Heart left ventricle (tissue), 16 donors: ENCODE results near the gene ATPAF2. TPM values are rescaled to one million over a fixed set of nuclear protein-coding genes. Genes with fewer than 3 reads are reported as not detected.

Experiments
- ATAC-seq, 4 donors: fragments of 200-7000 bp; cut with Tn5 transposase; one replicate each; pipeline ENCODE4 v1.9.1; 2020 to 2022; ENCODE audit warnings: moderate library complexity in 4 of 4, mild to moderate bottlenecking in 3 of 4, moderate number of reproducible peaks in 1 of 4
- DNase-seq, 5 donors: peaks; one replicate each; pipeline ENCODE4 v3.0.0-alpha.2; 2020
- H3K27ac ChIP-seq, 12 donors: fragments of 200-600 bp; sonication (generic) in 4 of 12; one replicate each; pipeline versions ENCODE4 v1.5.0 to v1.8.0; 2016 to 2022; ENCODE audit warnings: mild to moderate bottlenecking in 2 of 12
- H3K27me3 ChIP-seq, 9 donors: fragments of 200-600 bp; sonication (generic) in 2 of 9; one replicate each; pipeline versions ENCODE4 v1.5.1 to v1.8.0; 2016 to 2022; ENCODE audit warnings: mild to moderate bottlenecking in 3 of 9
- H3K36me3 ChIP-seq, 9 donors: fragments of 200-600 bp; sonication (generic) in 2 of 9; one replicate each; pipeline versions ENCODE4 v1.5.0 to v1.8.0; 2018 to 2022; ENCODE audit warnings: mild to moderate bottlenecking in 2 of 9
- H3K4me1 ChIP-seq, 12 donors: fragments of 200-600 bp; sonication (generic) in 4 of 12; one replicate each; pipeline versions ENCODE4 v1.5.0 to v1.8.0; 2016 to 2022; ENCODE audit warnings: mild to moderate bottlenecking in 3 of 12
- H3K4me3 ChIP-seq, 12 donors: fragments of 200-600 bp; sonication (generic) in 4 of 12; one replicate each; pipeline versions ENCODE4 v1.5.0 to v1.8.0; 2017 to 2022; ENCODE audit warnings: mild to moderate bottlenecking in 9 of 12, moderate library complexity in 4 of 12
- H3K9me3 ChIP-seq, 12 donors: fragments of 200-600 bp; sonication (generic) in 4 of 12; one replicate each; pipeline versions ENCODE4 v1.5.0 to v1.8.0; 2016 to 2022; ENCODE audit warnings: mild to moderate bottlenecking in 1 of 12
- CTCF ChIP-seq, 12 donors: fragments of 200-600 bp; sonication (generic) in 4 of 12; IDR thresholded peaks; one replicate each; pipeline versions ENCODE4 v1.5.0 to v1.8.0; 2018 to 2022; ENCODE audit warnings: antibody characterized with exemption in 12 of 12, mild to moderate bottlenecking in 5 of 12
- POLR2A ChIP-seq, 2 donors: fragments of 450-650 bp; IDR thresholded peaks; one replicate each; pipeline ENCODE4 v1.6.1; 2017; ENCODE audit warnings: antibody characterized with exemption in 2 of 2, mild to moderate bottlenecking in 2 of 2, moderate library complexity in 2 of 2
- WGBS, 4 donors: extraction: QIAGEN DNeasy Blood & Tissue Kit in 2 of 4; methylation state at CpG; one replicate each; pipeline versions ENCODE4 v1.1.5 to v1.1.7; 2013 to 2018; 5-methylcytosine and 5-hydroxymethylcytosine counted together
- intact Hi-C, 10 donors: fragments of 100-400 bp; cut with DNase I; formaldehyde crosslinking; loops; one replicate each; pipeline versions ENCODE4 v1.11.1 to v1.14.2; 2022
- polyA plus RNA-seq, 2 donors: library from polyadenylated mRNA; stranded (reverse); fragments of 200-250 nt; gene quantifications; one replicate each; pipeline ENCODE4 v1.2.3, GENCODE V29; 2013
- total RNA-seq, 9 donors: library from RNA; depleted of rRNA in 2 of 9; stranded (reverse); fragments of >200 nt in 2 of 9; fragmentation: NEBNext Ultra II Directional in 3 of 9; extraction: Animal tissue kit (Norgen Biotek cat#: 25700) in 3 of 9; gene quantifications; one replicate each; pipeline versions ENCODE4 v1.1.0 to v1.2.4, GENCODE V29; 2016 to 2023
- donor health status: ischemic (EF 13 %, LVEDD 7.1; RV severe dilation, severe dysfunction).
- donor health status: healthy with polysubstance abuse.
- donor health status: DM: no; HTN: yes; CAD: no.
- donor health status: DM: no; HTN: no; CAD: no.
- donor health status: ischemic (EF 25% LVEDD 6.9; RV normal size, moderate dysfunction).
- donor health status: ischemic (EF 25% LVEDD 5.7; RV mildly dilated, moderate dysfunction).
- donor health status: healthy.
- donor health status: DM: yes; HTN: yes; CAD: no.
- donor health status: ischemic (EF 35%, LVEDD 5.7; RV mildly dilated, moderate dysfunction).
- donor health status: nonischemic (EF 11% LVEDD 7.7; RV severe dilation, severe dysfunction).
- donor health status: DM: yes; HTN: yes; CAD: no.
- donor health status: PGD.
- donor health status: ischemic (EF 29% LVEDD 5.4; RV normal size, mild dysfunction).
- donor health status: nonischemic (EF 23%, LVEDD 6.1; RV moderate dilation, normal function).

Gene ATPAF2
- total and polyA plus RNA-seq, 11 donors: 25.6 to 51.4 (median 37.6) TPM

- no peaks in the 10 kb centered on the region for H3K36me3 ChIP-seq
- H3K27me3 ChIP-seq: no peaks in the 10 kb centered on the region
- WGBS, 4 donors: 18 to 43% (median 34%) methylated on average over 1 of the region's 1 CpG
- ATAC-seq: no peak
- no peaks in the 10 kb centered on the region for H3K9me3 ChIP-seq
- peaks cover 3 to 53% (median 30%) of the 10 kb centered on the region in 12 donors for H3K4me1 ChIP-seq
- peak overlapping the region in 11 of 12 donors; percentile 71 to 98 (median 90) for H3K4me3 ChIP-seq
- intact Hi-C loops: loop anchor here in 8 of 10 donors (2.0 to 10.0 kb wide), 11 partner anchors 44 to 149 kb away; partner anchors contain the start of genes ATPAF2 (in 2 of the 8) and GID4 (in 2 of the 8)
- DNase-seq: no peak
- TF ChIP-seq POLR2A (IDR thresholded peaks at IDR 0.05): no peak
- TF ChIP-seq CTCF (IDR thresholded peaks at IDR 0.05): peak in 1 of 12 donors; percentile 6
- peak overlapping the region; percentile 34 to 95 (median 93) for H3K27ac ChIP-seq
These were observed 68.1 kb downstream of the ATPAF2 start for GRCh38 chr17:17970699-17971430.

Other genes starting within 250 kb of the ATPAF2 start
- gene SREBF1, start 202.2 kb downstream of the ATPAF2 start, total RNA-seq: 10 to 100 TPM; 12.8 to 55.2 (median 17.8) TPM
- gene SREBF1, start 202.2 kb downstream of the ATPAF2 start, polyA plus RNA-seq: 10 to 100 TPM; 22.1 to 41.0 TPM
- gene TOM1L2, start 66.8 kb downstream of the ATPAF2 start, total RNA-seq: 100 to 1,000 TPM; 210 to 345 (median 247) TPM
- gene TOM1L2, start 66.8 kb downstream of the ATPAF2 start, polyA plus RNA-seq: 100 to 1,000 TPM; 122 to 129 TPM
- 1 to 10 TPM in 4 of 9 donors, under 1 TPM in 5; 0.42 to 3.7 (median 1.00) TPM for gene DRC3, start 66.3 kb downstream of the ATPAF2 start, total RNA-seq
- gene DRC3, start 66.3 kb downstream of the ATPAF2 start, polyA plus RNA-seq: 1 to 10 TPM in 1 of 2 donors, under 1 TPM in 1; 0.57 to 1.2 TPM
- 10 to 100 TPM; 15.3 to 27.7 (median 18.2) TPM for gene GID4, start 240 bp upstream of the ATPAF2 start, total RNA-seq
- gene GID4, start 240 bp upstream of the ATPAF2 start, polyA plus RNA-seq: 10 to 100 TPM in 1 of 2 donors, 1 to 10 TPM in 1; 8.0 to 19.8 TPM
- gene DRG2, start 48.8 kb upstream of the ATPAF2 start, total RNA-seq: 10 to 100 TPM; 17.5 to 28.8 (median 19.5) TPM
- gene DRG2, start 48.8 kb upstream of the ATPAF2 start, polyA plus RNA-seq: 10 to 100 TPM; 28.0 to 29.0 TPM
- under 1 TPM in 7 of 9 donors, not detected in 2; 0.12 to 0.53 (median 0.35) TPM for gene MYO15A, start 69.6 kb upstream of the ATPAF2 start, total RNA-seq
- under 1 TPM; 0.21 to 0.30 TPM for gene MYO15A, start 69.6 kb upstream of the ATPAF2 start, polyA plus RNA-seq
- 100 to 1,000 TPM; 147 to 233 (median 198) TPM for gene ALKBH5, start 144.7 kb upstream of the ATPAF2 start, total RNA-seq
- 100 to 1,000 TPM in 1 of 2 donors, 10 to 100 TPM in 1; 89.2 to 122 TPM for gene ALKBH5, start 144.7 kb upstream of the ATPAF2 start, polyA plus RNA-seq
- 10 to 100 TPM in 5 of 9 donors, 1 to 10 TPM in 4; 6.8 to 20.7 (median 10.8) TPM for gene LLGL1, start 186.5 kb upstream of the ATPAF2 start, total RNA-seq
- gene LLGL1, start 186.5 kb upstream of the ATPAF2 start, polyA plus RNA-seq: 1 to 10 TPM; 5.3 to 8.9 TPM
- gene FLII, start 219.6 kb upstream of the ATPAF2 start, total RNA-seq: 100 to 1,000 TPM; 218 to 535 (median 307) TPM
- gene FLII, start 219.6 kb upstream of the ATPAF2 start, polyA plus RNA-seq: 100 to 1,000 TPM; 321 to 364 TPM
- 10 to 100 TPM; 23.2 to 46.9 (median 26.7) TPM for gene MIEF2, start 221.5 kb upstream of the ATPAF2 start, total RNA-seq
- gene MIEF2, start 221.5 kb upstream of the ATPAF2 start, polyA plus RNA-seq: 10 to 100 TPM; 18.8 to 27.4 TPM